Epithelial cell of esophagus (primary cell): ENCODE measurements around the gene TMEM185B.

Experiments
- DNase-seq: peaks from one replicate; pipeline ENCODE4 v3.0.0; 2010; ENCODE audit warnings: low read depth
- H3K4me3 ChIP-seq: 2 replicates; pipeline ENCODE4 v1.5.1; 2011; ENCODE audit warnings: mild to moderate bottlenecking, low read length, control low read depth
- CTCF ChIP-seq: IDR thresholded peaks from 2 replicates; pipeline ENCODE4 v1.5.1; 2011; ENCODE audit warnings: low read depth, mild to moderate bottlenecking, low read length, control low read depth, inconsistent platforms; ENCODE audit not compliant: insufficient read depth; ENCODE audit errors: missing control alignments

TMEM185B gene

GRCh38 chr2:120223034-120223912 lies at the start of gene TMEM185B:
Gene TMEM185B (minus strand): TSS chr2:120223400. CDS start chr2:120222976, 424 bp downstream.
- peak; percentile 87 for DNase-seq

GRCh38 chr2:120271711-120272379 lies 48.6 kb upstream of the TMEM185B start:
- H3K4me3 ChIP-seq, result no peak overlapping the region
- DNase-seq, result no peak
- no peak for TF ChIP-seq CTCF

More at GRCh38 chr2:120223034-120223912, at the start of gene TMEM185B:
- TF ChIP-seq CTCF, result peak; percentile 48
- peak within 1 kb of the TSS; percentile 54 for H3K4me3 ChIP-seq

- no peak for DNase-seq
- no peak overlapping the region for H3K4me3 ChIP-seq
- no peak for TF ChIP-seq CTCF
Observed at GRCh38 chr2:120269816-120270215, 46.6 kb upstream of the TMEM185B start.

- TF ChIP-seq CTCF, result no peak
- DNase-seq, result no peak
- no peak overlapping the region for H3K4me3 ChIP-seq
Observed at GRCh38 chr2:120269076-120269744, 46.0 kb upstream of the TMEM185B start.

GRCh38 chr2:120267348-120267747 lies 44.1 kb upstream of the TMEM185B start:
- DNase-seq, result no peak
- no peak for TF ChIP-seq CTCF
- no peak overlapping the region for H3K4me3 ChIP-seq

- no peak overlapping the region for H3K4me3 ChIP-seq
- TF ChIP-seq CTCF, result no peak
- peak; percentile 59 for DNase-seq
Observed at GRCh38 chr2:120265006-120265405, 41.8 kb upstream of the TMEM185B start.
